T47D (cell line): ENCODE data around the gene CIDEB.
A peak's percentile ranks its signal among the peaks of the same experiment; 100 is the strongest.
"Not testable (repeated sequence)": the region's sequence is repeated elsewhere in the genome, so short reads cannot be mapped to it uniquely, and the experiment has no call there.

Experiments
- DNase-seq, 2 experiments: peaks; one replicate each; pipeline versions ENCODE4 v3.0.0 to v3.0.0-alpha.2; 2011 to 2012; ENCODE audit warnings: low read depth in 1 of 2, low spot score in 1 of 2
- JUND ChIP-seq: IDR thresholded peaks from 2 replicates; pipeline ENCODE4 v1.6.1; 2012; ENCODE audit warnings: low read depth
- in situ Hi-C: cut with HindIII; loops from 2 replicates; pipeline ENCODE4 v1.10.0; 2016; ENCODE audit warnings: low sequenced_read_pairs, low pct_unique_long_range_greater_than_20kb

The CIDEB gene, protein sequence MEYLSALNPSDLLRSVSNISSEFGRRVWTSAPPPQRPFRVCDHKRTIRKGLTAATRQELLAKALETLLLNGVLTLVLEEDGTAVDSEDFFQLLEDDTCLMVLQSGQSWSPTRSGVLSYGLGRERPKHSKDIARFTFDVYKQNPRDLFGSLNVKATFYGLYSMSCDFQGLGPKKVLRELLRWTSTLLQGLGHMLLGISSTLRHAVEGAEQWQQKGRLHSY

DNA sequence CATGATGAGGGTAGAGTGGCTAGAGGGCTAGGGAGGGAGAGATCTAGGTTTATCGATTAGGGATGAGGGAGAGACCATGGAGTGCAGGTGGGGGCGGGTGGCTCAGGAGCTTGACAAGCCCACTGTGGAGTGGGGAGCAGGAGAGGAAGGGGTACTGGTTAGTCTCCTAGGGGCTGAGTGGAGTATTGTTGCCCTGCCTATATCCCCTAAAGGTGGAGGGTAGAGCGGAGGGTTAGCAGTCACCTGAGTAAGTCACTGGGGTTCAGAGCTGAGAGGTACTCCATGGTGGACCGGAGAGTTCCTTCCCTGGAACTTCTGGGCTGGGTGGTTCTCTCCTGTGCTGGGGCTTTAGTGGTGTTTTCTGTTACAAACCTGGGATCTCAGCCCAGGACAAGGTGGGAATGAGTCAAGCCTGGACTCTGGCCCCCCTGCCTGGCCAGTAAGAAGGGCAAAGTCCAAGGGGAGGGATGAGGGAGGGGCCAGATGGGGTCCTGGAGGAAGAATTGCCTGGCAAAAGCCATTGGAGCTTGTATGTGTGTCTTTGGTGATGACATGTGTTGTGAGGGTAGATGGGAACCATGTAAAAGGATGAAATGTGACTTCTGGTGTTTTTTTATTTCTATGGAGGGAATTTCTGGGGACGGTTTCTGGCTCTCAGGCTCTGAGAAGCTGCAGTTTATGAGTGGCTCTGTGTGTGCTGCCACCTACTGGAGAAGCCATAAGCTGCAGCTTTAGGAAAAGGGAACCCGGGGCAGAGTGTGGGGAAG lies at the start of gene CIDEB:
TSS of gene CIDEB (minus strand) at position 403 of the 767 bp plus-strand sequence. CDS start at position 284, 119 bp downstream.
- no peak for TF ChIP-seq JUND
- in situ Hi-C loops, result no loop called here
- peak; percentile 55 to 65 for DNase-seq

DNA sequence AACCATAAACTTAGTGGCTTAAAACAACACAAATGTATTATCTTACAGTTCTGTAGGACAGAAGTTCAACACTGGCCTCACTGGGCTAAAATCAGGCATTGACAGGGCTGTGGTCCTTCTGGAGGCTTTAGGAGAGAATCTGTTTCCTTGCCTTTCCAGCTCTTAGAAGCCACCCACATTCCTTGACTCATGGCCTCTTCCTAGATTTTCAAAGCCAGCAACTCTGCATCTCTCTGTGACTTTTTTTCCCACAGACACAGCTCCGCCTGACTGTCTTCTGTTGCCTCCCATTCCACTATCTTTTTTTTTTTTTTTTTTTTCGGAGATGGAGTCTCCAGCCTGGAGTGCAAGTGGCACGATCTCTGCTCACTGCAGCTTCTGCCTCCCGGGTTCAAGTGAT lies 48.4 kb upstream of the CIDEB start:
- DNase-seq, result no peak
- in situ Hi-C loops, result no loop called here
- no peak for TF ChIP-seq JUND

DNA sequence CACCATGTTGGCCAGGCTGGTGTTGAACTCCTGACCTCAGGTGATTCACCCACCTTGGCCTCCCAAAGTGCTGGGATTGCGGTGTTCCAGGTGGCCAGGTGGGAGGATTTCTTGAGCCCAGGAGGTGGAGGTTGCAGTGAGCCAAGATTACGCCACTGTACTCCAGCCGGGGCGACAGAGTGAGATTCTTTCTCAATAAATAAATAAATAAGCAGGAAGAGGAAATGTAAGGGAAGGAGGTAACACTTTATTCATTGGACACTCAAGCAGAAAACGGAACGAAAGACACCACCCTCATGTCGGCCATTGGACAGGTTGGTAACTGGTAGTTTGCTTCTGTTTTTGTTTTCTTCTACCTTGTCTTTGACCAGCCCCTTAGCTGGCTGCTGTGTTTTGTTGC lies 47.2 kb upstream of the CIDEB start:
- in situ Hi-C loops, result no loop called here
- DNase-seq, result no peak
- no peak for TF ChIP-seq JUND

DNA sequence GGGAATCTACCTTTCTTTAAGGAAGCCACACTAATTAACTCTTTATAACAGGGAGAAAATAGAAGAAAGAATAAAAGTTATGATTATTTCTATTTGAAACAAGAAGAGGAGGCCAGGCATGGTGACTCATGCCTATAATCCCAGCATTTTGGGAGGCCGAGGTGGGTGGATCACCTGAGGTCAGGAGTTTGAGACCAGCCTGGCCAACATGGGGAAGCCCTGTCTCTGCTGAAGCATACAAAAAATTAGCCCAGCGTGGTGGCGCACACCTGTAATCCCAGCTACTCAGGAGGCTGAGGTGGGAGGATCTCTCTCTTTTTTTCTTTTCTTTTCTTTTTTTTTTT lies 46.7 kb upstream of the CIDEB start:
- DNase-seq, in situ Hi-C loops: not testable (repeated sequence)

DNA sequence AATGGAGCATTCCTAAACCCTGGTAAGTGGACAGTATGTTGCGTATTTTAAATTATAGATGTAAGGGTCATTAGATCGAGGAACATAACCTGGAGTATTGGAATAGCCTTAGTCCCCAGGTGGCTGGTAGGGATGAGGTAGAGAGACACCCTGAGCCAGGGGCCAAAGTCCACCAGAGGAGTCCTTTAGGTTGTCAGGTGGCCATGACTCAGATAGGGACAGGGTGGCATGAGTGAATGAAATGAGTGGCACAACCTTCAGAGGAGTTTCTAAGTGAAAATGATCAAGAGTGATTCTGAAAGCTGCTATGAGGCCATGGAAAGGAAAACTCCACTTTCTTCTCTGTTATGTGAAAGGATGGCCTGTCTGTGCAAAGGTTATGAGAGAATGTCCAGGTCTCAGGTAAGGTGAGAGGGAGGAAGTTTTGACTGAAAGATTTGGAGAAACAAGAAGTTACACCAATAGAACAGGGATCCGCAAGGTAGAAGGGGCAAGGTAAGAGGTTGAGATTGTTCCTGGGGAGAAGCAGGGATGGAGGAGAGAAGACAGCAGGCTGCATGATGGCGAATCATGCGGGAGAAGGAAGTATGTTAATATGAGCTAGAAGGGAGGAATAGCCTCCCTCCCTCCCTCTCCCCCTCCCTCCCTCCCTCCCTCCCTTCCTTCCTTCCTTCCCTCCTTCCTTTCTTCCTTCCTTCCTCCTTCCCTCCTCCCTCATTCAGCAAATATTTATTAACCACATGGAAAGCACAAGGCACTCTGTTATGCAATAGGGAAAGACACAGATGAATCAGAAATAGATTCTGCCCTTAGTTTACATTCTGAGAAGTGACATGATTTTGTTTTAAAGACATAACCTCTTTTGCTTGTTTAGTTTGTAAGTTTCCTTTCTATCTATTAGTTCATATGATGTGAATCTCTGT lies 46.0 kb upstream of the CIDEB start:
- in situ Hi-C loops, result no loop called here
- no peak for DNase-seq
- no peak for TF ChIP-seq JUND

DNA sequence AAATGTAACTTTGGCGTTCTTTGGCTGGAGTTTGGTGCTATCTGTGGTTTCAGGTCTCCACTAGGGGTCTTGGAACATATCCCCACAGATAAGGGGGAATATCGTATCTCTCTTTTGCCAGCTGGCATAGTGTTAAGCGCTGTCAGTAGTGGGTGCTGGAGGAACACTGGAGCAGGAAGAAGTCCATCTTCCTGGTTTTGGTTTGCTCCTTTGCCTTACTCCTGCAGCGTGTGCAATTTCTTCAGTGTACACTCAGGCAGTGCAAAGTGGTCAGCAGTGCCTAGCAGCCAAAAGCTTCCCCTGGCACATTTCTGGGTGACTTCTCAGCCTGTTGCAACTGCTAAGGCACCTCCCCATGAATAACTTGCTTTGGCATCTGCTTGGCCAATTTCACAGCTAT lies 43.7 kb upstream of the CIDEB start:
- peak in 1 of 2 experiments; percentile 34 for DNase-seq
- in situ Hi-C loops, result no loop called here

DNA sequence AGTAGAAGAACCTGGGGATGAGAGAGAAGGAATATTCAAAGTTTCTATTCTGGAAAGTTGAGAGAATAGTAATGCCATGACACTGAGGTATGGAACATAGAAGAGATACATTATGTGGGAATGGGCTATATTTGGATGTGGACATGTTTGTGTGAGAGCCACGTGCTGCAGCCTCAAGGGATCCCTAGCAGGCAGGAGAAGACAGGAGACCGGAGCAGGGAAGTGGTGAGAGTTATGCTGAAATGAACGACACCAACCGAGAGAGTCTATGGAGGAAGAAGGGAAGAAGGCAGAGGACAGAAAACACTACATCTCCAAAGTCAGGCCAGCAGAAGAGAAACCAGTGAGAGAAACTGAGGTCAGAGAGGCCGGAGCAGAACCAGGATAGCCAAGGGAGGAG lies 42.0 kb upstream of the CIDEB start:
- in situ Hi-C loops, result no loop called here
- TF ChIP-seq JUND, result no peak
- DNase-seq, result no peak

More for the DNA sequence above, 43.7 kb upstream of the CIDEB start:
- no peak for TF ChIP-seq JUND

DNA sequence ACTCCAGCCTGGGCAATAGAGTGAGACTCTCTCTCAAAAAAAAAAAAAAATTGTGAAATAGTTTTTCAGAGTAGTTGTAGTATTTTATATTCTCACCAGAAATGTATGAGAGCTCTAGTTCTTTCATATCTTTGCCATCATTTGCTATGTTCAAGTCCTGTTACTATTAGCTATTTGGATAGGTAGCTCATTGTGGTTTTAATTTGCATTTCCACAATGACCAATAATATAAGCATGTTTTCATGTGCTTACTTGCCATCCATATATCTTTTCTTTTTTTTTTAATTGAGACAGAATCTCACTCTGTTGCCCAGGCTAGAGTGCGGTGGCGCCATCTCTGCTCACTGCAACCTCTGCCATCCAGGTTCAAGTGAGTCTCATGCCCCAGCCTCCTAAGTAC lies 40.4 kb upstream of the CIDEB start:
- no peak for TF ChIP-seq JUND
- in situ Hi-C loops, result no loop called here
- no peak for DNase-seq

DNA sequence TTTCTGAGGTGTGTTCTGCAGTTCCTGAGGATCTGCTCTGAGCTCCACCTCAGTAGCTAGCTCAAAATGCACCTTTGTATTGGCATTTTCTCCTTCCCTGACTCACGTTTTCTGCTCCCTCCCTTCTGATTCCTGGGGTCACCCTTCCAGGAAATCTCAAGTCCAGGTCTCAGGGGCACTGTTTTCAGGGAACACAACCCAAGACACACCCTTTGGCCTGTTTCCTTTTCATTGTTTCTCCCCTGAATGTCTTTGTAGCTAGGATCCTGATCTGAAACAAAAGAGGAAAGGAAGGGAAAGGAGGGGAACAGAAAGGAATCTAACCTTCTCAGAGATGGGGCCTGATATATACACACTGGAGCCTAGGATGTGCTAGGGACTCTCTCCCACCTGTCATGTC lies 39.4 kb upstream of the CIDEB start:
- TF ChIP-seq JUND, result no peak
- in situ Hi-C loops, result no loop called here
- DNase-seq, result no peak

DNA sequence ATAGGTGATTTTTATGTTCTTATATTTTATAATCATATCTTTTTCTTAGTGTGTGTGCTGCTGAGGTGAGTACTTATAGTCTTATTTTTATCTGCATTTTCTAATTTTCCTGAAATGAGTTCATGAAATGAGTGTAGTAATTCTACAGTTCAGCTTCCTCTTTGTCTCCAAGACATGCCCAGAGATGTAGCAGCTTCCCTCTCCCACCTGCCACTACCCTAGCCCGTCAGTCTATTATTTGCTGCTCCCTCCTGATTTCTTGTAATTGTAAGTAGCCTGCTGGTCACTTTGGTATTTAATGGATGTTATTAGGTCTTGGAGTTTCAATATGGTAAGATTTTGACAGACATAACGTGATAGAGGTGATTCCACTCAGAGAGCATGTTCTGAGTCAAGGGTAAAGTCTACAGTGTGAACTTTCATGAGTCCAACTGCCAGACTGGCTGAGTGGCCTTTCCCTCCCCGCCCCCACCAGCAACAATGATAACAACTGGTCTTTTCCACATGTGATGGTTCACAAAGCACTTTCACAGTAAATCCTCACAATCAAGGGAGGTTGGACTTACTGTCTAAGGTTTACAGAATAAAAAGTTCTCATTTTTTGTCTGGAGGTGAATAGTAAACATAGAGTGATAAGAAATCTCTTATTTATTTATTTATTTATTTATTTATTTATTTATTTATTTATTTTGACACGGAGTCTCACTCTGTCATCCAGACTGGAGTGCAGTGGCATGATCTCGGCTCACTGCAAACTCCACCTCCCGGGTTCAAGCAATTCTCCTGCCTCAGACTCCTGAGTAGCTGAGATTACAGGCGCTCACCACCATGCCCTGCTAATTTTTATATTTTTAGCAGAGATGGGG lies 36.3 kb upstream of the CIDEB start:
- no peak for TF ChIP-seq JUND
- in situ Hi-C loops, result no loop called here
- no peak for DNase-seq

DNA sequence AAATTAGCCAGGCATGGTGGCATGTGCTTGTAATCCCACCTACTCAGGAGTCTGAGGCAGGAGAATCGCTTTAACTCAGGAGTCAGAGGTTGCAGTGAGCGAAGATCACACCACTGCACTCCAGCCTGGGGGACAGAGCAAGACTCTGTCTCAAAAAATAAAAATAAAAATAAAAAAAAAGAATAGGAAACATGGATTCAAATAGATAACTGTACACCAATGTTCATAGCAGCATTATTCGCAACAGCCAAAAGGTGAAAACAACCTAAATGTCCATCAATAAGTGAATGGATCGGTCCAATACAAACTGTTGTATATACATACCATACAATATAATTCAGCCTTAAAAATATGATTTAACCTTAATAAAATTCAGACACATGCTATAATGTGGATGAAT lies 35.1 kb upstream of the CIDEB start:
- TF ChIP-seq JUND, result no peak
- DNase-seq, result no peak
- in situ Hi-C loops, result no loop called here

DNA sequence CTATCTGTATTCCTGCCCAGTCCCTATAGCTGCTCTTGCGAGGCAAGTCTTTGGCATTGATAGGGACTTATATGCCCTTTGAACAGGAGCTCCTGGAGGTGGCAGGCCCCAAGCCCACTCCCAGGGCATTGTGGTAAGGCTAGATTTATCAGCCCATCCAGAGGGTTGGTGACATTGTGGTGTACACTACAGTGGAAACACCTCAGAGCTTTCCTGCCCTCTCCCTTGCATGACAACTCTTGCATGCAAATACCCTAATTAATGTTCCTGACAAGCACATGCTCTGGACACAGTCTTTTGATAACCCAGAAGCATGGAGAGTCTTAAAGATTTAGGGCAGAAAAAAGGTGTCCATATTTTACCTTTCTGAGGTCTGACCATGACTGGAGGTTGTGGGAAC lies 32.8 kb upstream of the CIDEB start:
- in situ Hi-C loops, result no loop called here

More for the DNA sequence above, 32.8 kb upstream of the CIDEB start:
- DNase-seq, result no peak
- no peak for TF ChIP-seq JUND
